ENCODE measurements around the gene ZBTB7B.

GRCh38 chr1:155015527-155016230, 13.1 kb downstream of the ZBTB7B start:
- TF ChIP-seq POLR2A (IDR thresholded peaks at IDR 0.05), result no peak
- TF ChIP-seq CTCF (IDR thresholded peaks at IDR 0.05), result no peak
